NCI-H2081 treated with DMSO at 0.1 percent for 48 hours (cell line): ENCODE data around the gene STARD7.

Experiments
- DNase-seq: peaks from one replicate; lab custom pipeline; 2025; lab: John Stamatoyannopoulos, UW

The STARD7 gene

DNA sequence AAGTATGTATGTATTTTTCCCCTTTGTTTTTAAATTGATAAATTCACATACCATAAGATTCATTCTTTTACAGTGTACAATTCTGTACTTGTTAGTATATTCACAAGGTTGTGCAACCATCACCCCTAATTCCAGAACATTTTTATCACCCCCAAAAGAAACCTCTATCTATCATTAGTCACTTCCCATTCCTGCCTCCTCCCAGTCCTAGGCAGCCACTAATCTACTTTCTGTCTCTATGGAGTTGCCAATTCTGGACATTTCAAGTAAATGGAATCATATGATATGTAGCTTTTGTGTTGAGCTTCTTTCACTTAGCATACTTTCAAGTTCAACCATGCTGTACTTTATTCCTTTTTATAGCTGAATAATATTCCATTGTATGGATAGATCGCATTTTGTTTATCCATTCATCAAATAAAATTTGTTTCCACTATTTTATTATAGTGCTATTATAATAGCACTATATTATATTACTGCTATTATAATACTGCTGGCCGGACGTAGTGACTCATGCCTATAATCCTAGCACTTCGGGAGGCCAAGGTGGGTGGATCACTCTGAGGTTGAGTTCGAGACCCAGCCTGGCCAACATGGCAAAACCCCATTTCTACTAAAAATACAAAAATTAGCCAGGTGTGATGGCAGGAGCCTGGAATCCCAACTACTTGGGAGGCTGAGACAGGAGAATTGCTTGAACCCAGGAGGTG is 10.9 kb downstream of the STARD7 start:
- DNase-seq, result no peak

- no peak for DNase-seq
Observed at GRCh38 chr2:96195410-96196066, 13.1 kb downstream of the STARD7 start.

- DNase-seq, result no peak
Observed at GRCh38 chr2:96191937-96192670, 16.5 kb downstream of the STARD7 start.

DNA sequence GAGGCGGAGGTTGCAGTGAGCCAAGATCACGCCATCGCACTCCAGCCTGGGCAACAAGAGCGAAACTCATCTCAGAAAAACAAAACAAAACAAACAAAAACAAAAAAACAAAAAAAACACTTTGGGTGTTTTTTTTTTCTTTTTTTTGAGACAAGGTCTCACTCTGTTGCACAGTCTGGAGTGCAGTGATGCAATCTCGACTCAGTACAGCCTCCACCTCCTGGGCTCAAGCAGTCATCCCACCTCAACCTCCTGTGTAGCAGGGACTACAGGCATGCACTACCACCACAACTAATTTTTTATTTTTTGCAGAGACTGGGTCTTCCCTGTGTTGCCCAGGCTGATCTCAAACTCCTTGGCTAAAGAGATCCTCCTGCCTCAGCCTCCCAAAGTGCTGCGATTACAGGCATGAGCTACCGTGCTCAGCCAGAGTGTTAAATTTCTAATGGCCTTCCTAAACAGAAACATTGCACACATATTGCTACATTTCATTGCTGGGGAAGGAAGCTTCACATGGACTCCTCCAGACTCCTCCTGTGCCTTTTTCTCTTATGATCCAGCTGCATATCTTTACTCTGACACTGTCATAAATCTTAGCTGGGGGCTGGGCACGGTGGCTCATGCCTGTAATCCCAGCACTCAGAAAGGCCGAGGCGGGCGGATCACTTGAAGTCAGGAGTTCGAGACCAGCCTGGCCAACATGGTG is 19.7 kb downstream of the STARD7 start:
- DNase-seq, result no peak

GRCh38 chr2:96186562-96186961 is 22.1 kb downstream of the STARD7 start:
- DNase-seq, result no peak

- DNase-seq, result no peak
Observed at GRCh38 chr2:96185516-96185915, 23.1 kb downstream of the STARD7 start.

DNA sequence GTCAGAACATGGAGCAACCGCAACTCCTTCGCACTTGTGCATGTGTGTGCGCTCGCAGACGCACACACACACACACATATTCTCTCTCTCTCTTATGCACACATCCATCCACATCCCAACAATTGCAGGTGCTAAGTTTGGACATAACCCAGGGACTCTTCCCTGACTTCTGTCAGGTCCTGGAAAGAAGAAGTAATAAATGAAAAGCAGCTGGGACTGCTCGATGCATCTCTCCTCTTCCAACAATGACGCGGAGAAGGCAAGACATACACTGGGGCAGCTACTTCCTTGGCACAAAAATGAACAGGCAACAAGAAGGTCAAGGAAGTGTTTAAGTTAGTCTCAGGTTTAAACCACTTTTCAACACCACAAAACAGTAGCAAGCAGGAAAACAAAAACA is 23.6 kb downstream of the STARD7 start:
- DNase-seq, result no peak

DNA sequence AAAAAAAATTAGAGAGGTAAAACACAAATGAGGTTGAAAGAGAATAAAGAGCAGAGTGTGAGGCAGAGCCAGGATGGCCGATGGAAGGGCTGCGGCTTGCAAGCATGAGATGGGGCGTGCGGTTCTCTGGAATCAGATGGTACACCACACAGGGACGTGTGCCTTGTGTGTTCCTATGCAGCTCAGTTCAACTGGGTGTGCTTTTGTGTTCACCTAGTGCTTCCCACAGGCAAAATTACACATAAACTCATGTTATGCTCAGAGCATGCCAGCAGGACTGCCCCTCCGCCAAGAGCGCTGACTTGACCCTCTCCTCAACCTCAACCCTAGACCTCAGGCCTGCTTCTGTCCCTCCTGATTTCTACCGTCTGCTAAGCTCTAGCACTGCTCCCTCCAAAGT is 24.4 kb downstream of the STARD7 start:
- no peak for DNase-seq

GRCh38 chr2:96181529-96181928 is 27.1 kb downstream of the STARD7 start:
- DNase-seq, result no peak

- no peak for DNase-seq
Observed at GRCh38 chr2:96180521-96180920, 28.1 kb downstream of the STARD7 start.

- no peak for DNase-seq
Observed at GRCh38 chr2:96180002-96180401, 28.6 kb downstream of the STARD7 start.

DNA sequence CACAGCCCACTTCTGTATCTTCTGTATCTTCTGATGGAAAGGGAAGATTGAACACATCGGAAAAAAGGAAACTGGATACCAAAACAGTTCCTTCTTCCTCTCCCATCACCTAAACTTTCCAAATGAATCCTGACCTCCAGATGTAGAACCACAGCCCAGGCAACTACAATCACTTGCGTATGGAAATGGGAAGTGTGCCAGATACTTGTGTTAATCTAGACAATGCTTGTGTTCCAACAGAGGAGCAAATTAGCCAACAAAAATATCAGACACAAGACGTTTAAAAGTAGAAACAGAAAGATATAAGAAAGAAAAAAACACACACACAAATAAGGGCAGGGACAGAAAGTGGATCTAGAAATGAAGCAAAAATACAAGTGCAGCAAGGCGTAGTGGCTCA is 32.0 kb downstream of the STARD7 start:
- DNase-seq, result no peak

- no peak for DNase-seq
Observed at GRCh38 chr2:96175951-96176350, 32.7 kb downstream of the STARD7 start.

DNA sequence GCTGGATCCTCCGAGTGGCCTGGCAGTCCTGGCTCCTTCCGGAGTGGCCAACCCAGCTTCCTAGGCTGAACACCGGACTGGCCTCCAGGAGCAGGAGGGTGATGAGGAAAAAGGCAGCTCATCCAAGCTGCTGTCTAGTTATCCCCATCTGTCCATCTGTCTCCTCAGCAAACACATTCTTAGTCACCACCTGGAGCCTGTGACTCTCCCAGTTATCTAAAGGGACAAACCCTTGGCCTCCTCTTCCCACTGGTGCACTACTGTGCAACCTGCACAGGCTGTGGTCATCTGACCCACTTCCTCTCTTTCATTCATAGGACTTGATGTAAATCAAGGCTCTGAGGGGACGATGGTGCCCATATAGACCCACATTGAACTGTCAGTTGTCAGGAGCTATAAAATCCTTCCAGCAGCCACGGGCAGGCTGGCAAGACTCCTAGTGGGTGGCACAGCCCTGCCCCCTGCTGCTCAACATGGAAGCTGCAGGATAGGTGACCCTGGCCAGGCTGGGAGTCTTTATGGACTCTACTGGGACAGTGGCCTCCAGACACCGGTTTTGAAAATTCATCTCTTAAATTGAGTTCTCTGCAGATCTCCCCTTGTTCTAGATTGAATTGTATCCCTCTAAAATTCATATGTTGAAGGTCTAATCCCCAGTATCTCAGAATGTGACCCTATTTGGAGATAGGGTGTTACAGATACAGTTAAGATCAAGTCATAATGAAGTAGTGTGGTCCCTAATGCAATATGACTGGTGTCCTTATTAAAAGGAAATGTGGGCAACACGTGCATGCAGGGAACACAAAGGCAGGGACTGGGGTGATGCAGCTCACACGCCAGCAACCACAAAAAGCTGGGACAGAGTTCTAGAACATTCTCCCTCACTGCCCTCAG is 34.1 kb downstream of the STARD7 start:
- DNase-seq, result no peak

GRCh38 chr2:96171831-96172230 is 36.8 kb downstream of the STARD7 start:
- no peak for DNase-seq

- no peak for DNase-seq
Observed at GRCh38 chr2:96170626-96171025, 38.0 kb downstream of the STARD7 start.

GRCh38 chr2:96169868-96170507 is 38.6 kb downstream of the STARD7 start:
- DNase-seq, result no peak

DNA sequence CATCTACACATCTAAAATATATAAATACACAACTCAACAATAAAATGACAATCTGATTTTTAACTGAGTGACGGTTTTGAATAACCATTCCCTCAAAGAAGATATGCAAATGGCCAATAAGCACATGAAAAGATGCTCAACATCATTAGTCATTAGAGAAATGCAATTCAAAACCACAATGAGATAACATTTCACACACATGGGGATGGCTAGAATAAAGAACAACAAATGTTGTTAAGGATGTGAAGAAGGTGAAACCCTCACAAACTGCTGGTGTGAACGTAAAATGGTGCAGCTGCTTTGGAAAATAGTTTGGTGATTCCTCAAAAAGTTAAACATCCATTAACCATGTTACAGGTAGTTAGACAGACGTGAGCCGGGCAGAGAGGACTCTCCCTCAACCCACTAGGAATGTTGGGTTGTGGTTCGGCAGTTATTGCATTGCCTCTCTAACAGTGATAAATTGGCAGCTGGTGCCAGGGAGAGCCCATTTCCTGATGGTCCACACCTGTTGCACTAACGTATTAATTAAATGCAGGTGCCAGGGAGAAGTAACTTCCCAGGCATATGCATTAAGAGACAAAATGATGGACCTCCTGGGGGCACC is 41.1 kb downstream of the STARD7 start:
- DNase-seq, result no peak

DNA sequence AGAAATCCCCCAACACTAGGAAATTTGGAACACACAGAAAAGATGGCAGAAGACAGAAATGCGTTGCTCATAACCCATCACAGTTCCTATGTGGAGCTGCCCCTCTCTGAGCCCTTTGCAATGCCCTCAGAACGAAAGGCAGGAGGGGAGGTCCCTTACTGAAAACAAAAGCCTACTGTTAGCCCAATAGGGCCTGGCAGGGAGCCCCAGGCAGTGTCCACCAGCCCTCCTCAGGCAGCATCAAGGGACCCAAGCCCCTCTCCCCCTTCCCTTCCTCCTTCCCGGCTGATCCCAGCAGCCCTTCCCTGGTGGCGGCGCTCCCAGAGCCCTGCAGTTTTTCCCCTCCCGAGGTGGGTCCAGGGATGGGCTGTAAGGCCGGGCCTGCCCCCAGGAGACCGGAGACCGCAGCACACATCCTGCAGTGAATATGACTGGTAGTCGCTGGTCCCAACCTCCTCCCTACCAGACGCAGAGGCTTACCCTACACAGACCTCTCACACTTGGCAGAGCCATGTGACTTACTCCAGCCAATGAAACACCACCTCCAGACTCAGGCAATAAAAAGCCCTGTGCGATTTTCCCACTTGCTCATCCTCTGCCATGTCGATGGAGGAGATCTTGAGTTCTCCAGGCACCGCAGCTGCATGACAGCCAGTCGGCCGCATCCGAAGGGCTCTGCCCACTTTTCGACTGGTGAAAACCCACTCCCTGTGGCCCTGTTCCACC is 44.0 kb downstream of the STARD7 start:
- DNase-seq, result no peak
